Superior temporal gyrus (tissue), 1 donor: ENCODE data around the gene CDC14B.

Source experiments
- DNase-seq: peaks from one replicate; pipeline ENCODE4 v3.0.0-alpha.2; 2016; ENCODE audit errors: extremely low spot score

CDC14B gene

DNA sequence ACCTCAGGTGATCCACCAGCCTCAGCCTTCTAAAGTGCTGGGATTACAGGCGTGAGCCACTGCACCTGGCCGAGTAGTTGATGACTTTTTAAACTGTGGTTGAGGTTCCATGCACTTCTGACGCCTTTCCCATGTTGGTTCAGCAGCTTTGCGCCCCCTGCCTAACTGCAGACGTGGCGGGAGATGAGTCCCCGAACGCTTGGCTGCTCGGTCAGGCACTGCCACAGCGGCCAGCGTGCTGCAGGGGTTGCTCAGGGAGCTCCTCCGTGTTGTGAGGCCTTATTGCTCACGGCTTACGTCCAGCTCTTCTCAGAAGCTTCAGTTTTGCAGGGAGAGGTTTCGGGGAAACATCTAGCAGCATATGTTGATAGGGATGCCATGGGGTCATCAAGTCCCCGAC is 134.4 kb downstream of the CDC14B start:
- no peak for DNase-seq

DNA sequence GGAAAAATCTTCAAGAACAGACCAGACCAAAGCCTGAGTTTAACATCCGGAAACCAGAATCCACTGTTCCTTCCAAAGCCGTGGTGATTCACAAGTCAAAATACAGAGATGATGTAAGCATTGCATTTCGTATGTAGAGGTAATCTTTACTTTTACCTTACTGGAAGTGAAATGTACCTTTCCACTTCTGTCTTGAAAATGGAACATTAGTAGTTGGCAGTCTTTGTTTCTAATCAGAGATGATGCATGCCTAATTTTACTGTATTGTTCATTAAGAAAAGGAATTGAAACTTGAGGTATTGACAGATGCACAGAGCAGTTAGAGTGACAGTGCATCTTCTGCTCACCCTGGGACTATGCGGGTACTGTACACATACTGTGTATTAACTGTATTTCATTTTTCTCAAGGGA is 135.1 kb downstream of the CDC14B start:
- no peak for DNase-seq

DNA sequence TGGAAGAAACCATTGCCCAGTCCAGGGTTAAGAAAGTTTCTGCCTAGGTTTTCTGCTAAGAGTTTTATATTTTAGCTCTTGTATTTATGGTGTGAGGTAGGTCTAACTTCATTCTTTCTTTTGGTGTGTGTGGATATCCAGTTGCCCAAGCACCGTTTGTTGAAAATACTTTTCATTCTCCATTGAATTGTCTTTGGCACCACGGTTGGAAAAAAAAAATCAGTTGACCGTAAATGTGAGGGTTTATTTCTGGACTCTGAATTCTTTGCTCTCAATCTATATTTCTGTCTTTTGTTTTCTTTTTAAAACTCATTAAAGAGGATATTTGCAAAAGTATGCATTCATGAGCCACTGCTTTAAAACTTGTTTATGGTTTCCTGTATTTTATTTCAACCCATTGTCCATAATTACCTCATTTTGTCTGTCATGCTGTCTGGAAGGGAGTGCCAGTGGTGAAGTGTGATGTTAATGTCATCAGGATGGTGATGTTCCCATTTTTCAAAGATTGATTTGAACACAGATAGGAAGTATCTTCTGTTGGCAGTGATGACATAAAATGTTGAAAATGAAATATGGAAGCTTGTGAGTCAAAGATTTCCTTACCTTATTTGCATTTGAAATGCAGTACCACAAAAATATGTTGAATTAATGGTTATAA is 135.8 kb downstream of the CDC14B start:
- no peak for DNase-seq

DNA sequence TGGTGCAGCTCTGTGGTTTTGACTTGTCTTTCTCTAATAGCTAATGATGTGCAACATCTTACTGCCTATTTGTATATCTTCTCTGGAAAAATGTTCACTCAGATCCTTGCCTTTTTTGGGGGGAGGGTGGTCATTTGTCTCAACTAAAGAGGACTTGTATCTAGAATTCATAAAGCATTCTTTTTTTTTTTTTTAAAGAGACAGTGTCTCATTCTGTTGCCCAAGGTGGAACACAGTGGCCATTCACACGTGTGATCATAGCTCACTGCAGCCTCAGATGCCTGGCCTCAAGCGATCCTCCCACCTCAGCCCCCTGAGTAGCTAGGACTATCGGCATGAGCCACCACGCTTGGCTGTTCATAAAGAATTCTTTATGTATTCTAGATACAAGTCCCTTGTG is 136.4 kb downstream of the CDC14B start:
- no peak for DNase-seq

DNA sequence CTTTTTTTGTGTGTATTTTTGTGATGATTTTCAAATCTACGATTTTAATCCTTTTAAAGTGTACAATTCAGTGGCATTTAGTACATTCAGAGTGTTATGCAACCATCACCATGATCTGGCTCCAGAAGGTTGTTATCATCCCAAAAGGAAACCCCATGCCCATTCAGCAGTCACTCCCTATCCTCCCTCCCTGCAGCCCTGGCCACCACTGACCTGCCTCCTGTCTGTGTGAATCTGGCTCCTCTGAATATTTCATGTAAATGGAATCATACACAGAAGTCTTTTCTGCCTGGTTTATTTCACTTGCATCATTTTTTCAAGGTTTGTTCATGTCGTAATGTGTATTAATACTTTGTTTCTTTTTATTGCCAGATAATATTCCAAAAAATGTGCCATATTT is 137.2 kb downstream of the CDC14B start:
- DNase-seq = no peak

DNA sequence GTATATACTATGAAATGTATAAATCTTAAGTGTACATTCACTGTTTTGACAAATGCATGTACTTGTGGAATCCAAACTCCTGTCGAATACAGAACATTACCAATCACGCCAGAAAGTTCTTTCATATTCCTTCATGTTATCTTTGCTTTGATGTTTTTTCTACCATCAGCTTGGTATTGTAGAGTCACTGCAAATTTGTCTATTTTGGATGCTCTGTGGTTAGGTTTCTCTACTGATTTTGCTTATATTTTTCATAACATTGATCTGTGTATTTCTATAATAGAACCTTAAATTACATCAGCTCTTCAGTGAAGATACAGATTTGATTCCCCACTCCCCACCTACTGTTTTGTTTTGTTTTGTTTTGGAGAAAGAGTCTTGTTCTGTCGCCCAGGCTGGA is 138.9 kb downstream of the CDC14B start:
- no peak for DNase-seq

DNA sequence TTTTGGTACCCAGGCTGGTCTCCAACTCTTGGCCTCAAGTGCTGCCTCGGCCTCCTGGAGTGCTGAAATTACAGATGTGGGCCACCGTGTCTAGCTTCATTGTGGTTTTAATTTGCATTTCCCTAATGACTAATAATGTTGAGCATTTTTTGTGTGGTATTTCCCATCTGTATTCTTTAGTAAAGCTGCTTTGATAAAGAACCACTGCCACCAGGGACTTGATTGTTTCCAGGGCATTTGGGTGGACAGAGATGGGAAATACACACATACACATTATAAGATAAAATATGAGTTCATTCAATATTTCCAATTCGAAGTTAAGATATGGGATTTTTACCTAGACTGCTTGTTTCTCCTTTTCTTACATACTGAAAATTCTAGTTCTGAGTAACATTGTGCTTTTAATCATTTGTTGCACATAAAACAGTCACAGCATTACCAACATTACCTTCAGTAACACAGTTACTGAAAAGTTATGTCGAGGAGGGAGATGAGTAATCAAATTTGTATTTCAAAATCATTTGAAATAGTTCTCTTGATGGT is 140.7 kb downstream of the CDC14B start:
- DNase-seq = no peak

DNA sequence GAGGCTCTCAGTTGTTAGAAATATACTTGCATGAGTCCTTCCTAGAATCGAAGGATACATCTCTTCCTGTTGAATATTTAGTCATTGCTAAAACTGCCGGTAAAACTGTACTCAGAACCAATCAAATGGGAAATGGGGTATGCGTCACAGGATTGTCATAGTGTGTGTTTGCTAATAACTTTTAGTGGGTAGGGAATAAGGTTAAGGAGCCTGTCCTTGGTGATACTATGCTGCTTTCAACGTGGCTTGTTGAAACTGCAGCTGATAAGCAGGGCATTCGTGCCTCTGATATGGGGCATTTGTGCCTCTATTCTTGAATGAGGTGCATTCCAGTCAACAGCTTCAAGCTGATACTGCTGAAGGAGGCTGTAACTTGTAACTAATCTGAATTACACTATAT is 143.1 kb downstream of the CDC14B start:
- no peak for DNase-seq

DNA sequence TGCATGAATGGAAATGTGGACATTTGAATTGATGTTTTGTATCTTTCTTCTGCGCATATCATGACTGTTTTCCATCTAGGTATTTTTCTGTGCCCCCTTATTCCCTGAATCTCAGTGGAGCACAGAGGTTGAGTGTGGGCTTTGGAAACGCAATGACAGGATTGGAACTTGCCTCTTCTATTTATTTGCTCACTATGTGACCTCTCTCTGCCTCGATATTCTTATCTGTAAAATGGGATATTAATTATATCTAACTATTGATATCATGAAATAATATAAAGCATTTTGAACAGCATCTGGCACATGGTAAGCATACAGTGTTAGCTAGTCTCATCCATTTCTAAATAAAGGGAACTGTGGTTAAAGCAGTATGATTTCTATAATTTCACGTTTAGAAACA is 143.6 kb downstream of the CDC14B start:
- DNase-seq = no peak

DNA sequence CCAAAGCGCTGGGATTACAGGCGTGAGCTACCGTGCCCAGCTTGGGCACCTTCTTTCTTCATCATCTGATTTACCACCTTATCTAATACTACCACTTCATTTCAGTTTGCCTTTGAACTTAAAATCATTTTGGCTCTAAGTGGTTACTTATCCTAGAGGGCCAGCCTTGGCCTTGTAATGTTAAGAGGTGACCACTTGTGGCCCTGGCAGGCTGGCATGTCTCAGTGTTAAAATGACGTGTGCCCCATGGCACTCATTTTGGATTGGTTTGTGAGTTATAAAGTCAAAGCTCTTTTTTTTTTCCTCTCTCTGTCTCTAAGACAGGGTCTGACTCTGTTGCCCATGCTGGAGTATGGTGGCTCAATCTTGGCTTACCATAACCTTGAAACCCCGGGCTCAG is 151.9 kb downstream of the CDC14B start:
- DNase-seq = no peak

DNA sequence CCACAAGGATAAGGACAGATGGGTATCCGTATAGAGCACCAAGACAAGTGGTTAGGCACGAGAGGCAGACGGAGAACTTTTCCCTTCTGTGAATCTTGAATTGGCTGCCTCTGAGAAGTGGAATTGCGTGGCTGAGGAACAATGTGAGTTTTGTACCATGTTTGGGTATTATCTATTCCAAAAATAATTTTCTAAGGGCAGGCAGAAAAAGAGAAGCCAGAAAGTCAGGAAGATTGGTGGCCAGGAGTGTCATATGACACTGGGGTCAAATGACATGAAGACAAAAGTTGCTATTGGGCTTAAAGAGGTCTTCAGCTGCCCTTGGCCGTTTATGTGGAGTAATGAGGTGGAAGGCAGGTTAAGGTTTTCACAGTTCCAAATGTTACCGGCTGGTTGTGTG is 155.2 kb downstream of the CDC14B start:
- DNase-seq = no peak

DNA sequence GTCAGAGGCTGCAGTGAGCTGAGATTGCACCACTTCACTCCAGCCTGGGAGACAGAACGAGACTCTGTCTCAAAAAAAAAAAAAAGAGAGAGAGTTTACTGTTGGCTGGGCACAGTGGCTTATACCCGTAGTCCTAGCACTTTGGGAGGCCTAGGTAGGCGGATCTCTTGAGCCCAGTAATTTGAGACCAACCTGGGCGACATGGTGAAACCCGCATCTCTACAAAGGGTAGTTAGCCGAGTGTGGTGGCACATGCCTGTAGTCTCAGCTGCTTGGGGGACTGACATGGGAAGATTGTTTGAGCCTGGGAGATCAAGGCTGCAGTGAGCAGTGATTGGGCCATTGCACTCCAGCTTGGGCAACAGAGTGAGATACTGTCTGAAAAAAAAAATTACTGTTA is 157.1 kb downstream of the CDC14B start:
- DNase-seq = no peak

DNA sequence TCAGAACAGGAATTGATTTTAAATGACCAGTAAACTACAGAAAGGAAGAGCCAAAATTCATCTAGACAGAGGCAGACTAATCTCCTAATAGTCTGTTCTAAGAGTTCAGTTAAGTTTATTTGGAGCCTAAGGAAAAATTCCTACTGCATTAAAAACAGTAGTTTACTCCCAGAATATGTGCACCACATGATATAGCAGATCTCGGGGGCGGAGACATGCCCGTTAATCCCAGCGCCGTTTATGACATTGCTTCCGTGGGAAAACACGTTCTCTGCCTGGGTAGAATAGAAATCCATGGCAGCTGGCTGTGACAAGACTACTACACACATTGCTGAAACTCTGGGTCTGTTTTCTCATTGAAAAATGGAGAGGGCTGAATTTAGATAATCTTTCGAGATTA is 158.3 kb downstream of the CDC14B start:
- no peak for DNase-seq

DNA sequence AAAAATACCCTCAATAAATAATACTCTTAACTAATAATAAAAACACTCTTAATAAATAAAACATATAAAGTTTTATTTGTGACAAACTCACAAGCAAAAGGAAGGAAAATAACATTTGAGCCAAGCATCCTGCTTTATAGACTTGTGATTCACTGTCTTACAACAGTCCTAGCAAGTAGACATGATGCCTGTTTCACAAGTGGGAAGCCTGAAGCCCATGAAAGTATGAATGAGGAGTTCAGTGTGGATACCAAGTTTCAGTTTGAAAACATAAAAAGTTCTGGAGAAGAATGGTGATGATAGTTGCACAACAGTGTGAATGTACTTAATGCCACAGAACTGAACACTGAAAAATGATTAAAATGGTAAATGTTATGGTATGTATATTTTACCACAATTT is 158.8 kb downstream of the CDC14B start:
- no peak for DNase-seq

DNA sequence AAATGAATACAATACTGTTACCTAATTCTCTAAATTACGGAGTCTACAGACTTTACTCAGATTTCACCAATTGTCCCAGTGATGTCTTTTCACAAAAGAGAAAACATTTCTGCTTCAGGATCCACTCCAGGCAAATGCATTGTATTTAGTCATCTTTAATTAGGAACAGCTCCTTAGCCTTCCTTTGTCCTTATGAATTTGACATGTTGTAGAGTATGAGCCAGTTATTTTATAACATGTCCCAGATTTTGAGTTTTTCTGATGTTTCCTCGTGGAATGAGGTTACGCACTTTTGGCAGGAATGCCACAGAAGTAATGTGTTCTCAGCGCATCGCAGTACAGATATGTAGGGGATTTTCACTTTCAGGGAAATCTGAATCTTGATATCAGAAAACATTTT is 159.2 kb downstream of the CDC14B start:
- no peak for DNase-seq

DNA sequence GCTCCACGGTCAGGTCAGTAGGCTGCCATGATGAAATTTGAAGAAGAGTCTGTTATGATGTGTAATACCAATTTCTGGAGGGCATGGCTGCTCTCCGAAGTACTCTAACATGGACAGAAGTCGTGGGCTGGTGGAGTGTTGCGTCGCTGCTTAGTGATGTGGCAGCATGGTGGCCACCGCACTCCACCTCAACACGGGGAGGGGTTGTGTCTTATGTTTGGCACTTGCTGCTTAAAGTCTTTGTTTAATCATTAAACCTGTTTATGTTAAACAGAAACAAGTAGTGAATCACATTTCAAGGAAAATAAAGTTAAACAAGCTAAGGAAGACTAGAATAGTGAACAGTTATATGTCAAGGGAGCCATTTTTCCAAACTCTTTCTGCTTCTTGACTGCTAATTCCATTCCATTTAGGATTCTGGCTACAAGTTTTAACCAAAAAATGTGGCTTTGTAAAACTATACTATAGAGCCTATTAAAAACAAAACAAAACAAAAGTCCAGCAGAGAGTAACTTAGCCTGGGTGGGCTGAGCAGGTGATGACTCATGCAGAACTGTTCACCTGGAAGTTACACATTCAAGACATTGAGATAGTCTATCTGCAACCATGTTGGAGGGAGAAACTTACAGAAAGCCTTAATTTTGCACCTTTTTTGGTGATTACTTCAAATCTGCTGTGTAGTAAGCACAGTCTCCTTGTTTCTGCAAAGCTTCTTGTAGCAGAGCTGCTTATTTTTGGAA is 160.2 kb downstream of the CDC14B start:
- DNase-seq = no peak

DNA sequence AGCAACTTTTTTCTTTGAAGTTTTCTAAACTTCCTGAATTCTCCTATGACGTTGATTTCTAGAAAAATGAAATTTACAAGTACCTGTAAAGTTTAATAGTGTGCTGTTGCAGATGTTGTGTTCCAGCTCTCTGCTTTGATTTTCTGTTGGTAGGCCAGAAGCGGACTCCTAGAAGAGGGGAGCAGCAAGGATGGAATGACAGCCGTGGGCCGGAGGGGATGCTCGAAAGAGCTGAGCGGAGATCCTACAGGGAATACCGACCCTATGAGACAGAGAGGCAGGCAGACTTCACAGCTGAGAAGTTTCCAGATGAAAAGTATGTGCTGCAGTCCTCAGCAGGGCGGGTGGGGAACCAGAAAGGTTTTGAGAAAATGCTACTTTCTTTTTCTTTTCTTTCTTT is 161.4 kb downstream of the CDC14B start:
- DNase-seq = no peak

DNA sequence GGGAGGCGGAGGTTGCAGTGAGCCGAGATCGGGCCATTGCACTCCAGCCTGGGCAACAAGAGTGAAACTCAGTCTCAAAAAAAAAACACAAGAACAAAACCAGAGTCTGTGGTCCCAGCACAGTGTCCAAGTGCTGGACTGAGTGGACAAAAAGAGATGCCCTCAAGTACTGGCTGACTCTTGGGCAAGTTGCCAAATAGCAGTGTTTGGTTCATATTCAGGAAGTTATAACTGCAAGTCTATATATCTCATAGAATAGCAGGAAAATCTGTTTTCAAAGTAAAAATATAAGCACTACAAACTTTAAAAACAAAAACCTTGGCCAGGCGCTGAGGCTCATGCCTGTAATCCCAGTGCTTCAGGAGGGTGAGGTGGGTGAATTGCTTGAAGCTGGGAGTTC is 162.4 kb downstream of the CDC14B start:
- no peak for DNase-seq

DNA sequence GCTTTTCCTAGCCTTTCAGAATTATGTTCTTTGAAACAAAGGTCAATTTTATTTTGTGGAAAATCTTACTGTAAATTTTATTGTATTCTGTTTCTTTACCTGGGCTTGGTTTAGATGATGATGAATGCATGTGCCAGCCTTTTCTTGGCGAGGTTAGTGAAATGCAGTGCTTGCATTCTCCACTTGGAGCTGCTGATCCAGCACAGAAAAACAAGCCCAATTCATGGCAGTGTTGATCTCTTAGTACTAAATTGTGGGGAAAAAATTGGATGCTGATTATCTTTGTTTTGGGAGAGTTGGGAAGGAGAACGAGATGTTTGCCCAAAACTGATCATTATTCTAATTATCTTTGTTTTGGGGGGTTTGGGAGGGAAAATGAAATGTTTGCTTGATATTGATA is 166.0 kb downstream of the CDC14B start:
- peak; percentile 89 for DNase-seq

DNA sequence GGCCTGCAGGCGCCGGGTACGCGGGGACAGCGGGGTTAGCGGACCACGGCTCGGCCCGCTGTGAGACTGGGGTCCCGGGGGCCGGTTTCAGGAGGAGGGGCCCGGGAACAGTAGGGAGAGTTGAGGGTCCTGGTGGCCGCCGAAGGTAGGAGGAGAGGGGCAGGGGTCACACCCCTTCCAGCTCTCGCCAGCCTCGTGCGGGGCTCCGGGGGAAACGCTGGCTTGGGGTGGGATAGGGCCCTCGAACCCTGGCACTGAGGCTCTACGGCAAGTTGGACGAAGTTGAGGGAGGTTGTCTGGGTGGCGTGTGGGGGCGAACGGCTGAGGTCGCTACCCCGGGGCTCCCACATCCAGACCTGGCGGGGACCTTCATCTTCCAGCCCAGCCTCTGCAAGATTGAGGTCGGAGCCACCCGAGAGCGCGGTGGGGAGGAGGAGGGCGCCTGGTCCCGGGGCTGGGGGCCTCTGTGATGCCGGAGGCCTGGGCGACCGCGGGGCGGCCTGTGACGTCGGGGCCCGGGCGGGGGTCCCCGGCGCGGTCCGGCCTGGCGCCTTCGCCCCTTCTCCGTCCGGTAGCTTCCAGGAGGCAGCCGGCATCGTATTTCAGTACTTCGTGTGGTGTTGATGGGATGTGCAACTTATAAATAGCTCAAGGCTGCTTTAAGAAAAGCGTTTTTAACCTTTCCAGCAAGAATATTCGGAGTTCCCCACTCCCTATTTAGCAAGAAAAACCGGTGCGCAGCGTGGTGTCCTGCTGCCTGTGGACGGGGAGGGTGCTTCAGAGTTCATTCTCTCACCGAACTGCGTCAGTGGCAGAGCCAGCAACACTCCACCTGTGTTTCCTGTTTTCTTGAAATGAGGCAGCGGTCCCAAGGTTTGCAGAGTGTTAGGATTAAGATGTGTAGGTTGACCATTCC is 168.8 kb downstream of the CDC14B start:
- DNase-seq = peak; percentile 49
